KMS-11 (cell line): ENCODE data around the gene TMEM229B.

Experiments used
- H2AFZ ChIP-seq: fragments of 200-600 bp; sonication (generic); 2 replicates; pipeline ENCODE4 v1.6.1; 2016; ENCODE audit warnings: antibody characterized with exemption, mixed run types, low read depth
- H3K27ac ChIP-seq: fragments of 200-600 bp; sonication (generic); 2 replicates; pipeline ENCODE4 v1.6.1; 2016; ENCODE audit warnings: mild to moderate bottlenecking, mixed run types
- H3K27me3 ChIP-seq: fragments of 200-600 bp; sonication (generic); 2 replicates; pipeline ENCODE4 v1.6.1; 2017; ENCODE audit warnings: mild to moderate bottlenecking, low read depth, mixed run types, moderate library complexity; ENCODE audit not compliant: insufficient read depth
- H3K36me3 ChIP-seq: fragments of 200-600 bp; sonication (generic); 2 replicates; pipeline ENCODE4 v1.6.1; 2017; ENCODE audit warnings: mild to moderate bottlenecking, mixed run types; ENCODE audit not compliant: insufficient read depth
- H3K4me1 ChIP-seq: fragments of 200-600 bp; sonication (generic); 2 replicates; pipeline ENCODE4 v1.6.1; 2016; ENCODE audit warnings: mild to moderate bottlenecking, low read depth, mixed run types; ENCODE audit not compliant: poor library complexity, severe bottlenecking
- H3K4me2 ChIP-seq: fragments of 200-600 bp; sonication (generic); 2 replicates; pipeline ENCODE4 v1.7.0; 2016; ENCODE audit warnings: mild to moderate bottlenecking, mixed run types
- H3K4me3 ChIP-seq: fragments of 200-600 bp; sonication (generic); IDR thresholded peaks from 2 replicates; pipeline ENCODE4 v1.6.1; 2017; ENCODE audit warnings: low read depth, low read length, mixed read lengths; ENCODE audit not compliant: insufficient read depth
- H3K79me2 ChIP-seq: fragments of 200-600 bp; sonication (generic); 2 replicates; pipeline ENCODE4 v1.6.1; 2016; ENCODE audit warnings: low read depth, mixed run types; ENCODE audit not compliant: insufficient read depth
- H3K9ac ChIP-seq: fragments of 200-600 bp; sonication (generic); 2 replicates; pipeline ENCODE4 v1.6.1; 2016; ENCODE audit warnings: mild to moderate bottlenecking, mixed run types
- H4K20me1 ChIP-seq: fragments of 200-600 bp; sonication (generic); 2 replicates; pipeline ENCODE4 v1.6.1; 2016; ENCODE audit warnings: mild to moderate bottlenecking, mixed run types; ENCODE audit not compliant: insufficient read depth
- CTCF ChIP-seq: fragments of 200-600 bp; sonication (generic); conservative IDR thresholded peaks from 2 replicates; pipeline ENCODE4 v1.6.1; 2017; ENCODE audit warnings: low read depth, mild to moderate bottlenecking, antibody characterized with exemption, low read length, moderate library complexity, mixed read lengths

TMEM229B gene

DNA sequence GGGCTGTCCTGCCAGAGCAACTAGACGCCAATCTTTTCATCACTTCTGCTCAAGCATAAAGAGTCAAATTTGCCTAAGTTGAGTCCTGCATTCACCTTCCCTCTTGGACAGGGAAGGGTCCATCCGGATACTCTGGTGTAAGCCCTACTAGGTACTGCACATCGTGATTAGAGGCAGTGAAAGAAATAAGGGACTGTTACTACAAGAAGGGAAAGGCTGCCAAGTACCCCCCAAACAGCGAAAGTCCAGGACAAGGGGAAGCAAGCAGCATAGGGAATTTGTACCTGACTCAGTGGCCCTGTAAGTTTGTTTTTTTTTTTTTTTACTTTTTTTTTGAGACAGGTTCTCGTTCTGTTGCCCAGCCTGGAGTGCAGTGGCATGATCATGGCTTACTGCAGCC lies 30.9 kb upstream of the TMEM229B start:
- H3K4me3 ChIP-seq = no peak overlapping the region
- H3K4me1 ChIP-seq = peaks cover 8% of the 10 kb centered on the region
- H3K27ac ChIP-seq = no peak overlapping the region
- no peak overlapping the region for H3K9ac ChIP-seq
- no peaks in the 10 kb centered on the region for H3K36me3 ChIP-seq
- no peak overlapping the region for H3K4me2 ChIP-seq
- H2AFZ ChIP-seq = no peak overlapping the region
- H3K27me3 ChIP-seq = no peaks in the 10 kb centered on the region
- TF ChIP-seq CTCF = no peak
- H3K79me2 ChIP-seq = no peaks in the 10 kb centered on the region
- H4K20me1 ChIP-seq = no peaks in the 10 kb centered on the region

- no peaks in the 10 kb centered on the region for H3K79me2 ChIP-seq
- H3K4me1 ChIP-seq = peaks cover 4% of the 10 kb centered on the region
- TF ChIP-seq CTCF = no peak
- H2AFZ ChIP-seq = no peak overlapping the region
- no peak overlapping the region for H3K4me2 ChIP-seq
- no peaks in the 10 kb centered on the region for H4K20me1 ChIP-seq
- no peak overlapping the region for H3K9ac ChIP-seq
- H3K4me3 ChIP-seq = no peak overlapping the region
- no peak overlapping the region for H3K27ac ChIP-seq
- H3K27me3 ChIP-seq = no peaks in the 10 kb centered on the region
- no peaks in the 10 kb centered on the region for H3K36me3 ChIP-seq
Observed at GRCh38 chr14:67517083-67517482, 28.6 kb upstream of the TMEM229B start.

DNA sequence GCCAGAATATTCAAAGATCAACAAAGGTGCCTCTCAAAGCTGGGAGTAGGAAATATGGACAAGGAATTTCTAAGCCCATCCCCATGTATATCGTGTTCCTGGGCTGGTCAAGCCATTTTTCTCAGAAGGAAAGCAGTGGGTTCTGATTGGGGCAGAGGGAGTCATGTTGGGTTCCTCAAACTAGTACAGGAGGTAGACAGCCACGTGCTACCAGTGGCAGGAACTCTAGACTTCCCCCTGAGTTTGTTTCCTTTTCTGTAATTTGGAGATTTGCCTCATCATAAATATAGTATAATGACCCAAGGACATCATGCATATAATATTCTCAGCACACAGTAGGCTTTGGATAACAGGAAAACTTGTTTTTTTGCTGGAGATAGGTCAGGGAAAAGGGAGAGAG lies 28.2 kb upstream of the TMEM229B start:
- no peaks in the 10 kb centered on the region for H3K36me3 ChIP-seq
- no peak overlapping the region for H3K4me2 ChIP-seq
- no peaks in the 10 kb centered on the region for H3K27me3 ChIP-seq
- no peak overlapping the region for H2AFZ ChIP-seq
- peaks cover 4% of the 10 kb centered on the region for H3K4me1 ChIP-seq
- H3K79me2 ChIP-seq = no peaks in the 10 kb centered on the region
- no peak overlapping the region for H3K4me3 ChIP-seq
- no peak for TF ChIP-seq CTCF
- H3K27ac ChIP-seq = no peak overlapping the region
- H4K20me1 ChIP-seq = no peaks in the 10 kb centered on the region
- H3K9ac ChIP-seq = no peak overlapping the region

GRCh38 chr14:67515386-67516079 lies 27.0 kb upstream of the TMEM229B start:
- Histone ChIP-seq H3K4me1 (peaks cover 4% of the 10 kb centered on the region), H3K27me3 (no peaks in the 10 kb centered on the region), H3K27ac (no peak overlapping the region), H2AFZ (peak overlapping the region; percentile 61), H3K9ac (peak overlapping the region; percentile 27; the same call in 1 of the 2 replicates), H4K20me1 (no peaks in the 10 kb centered on the region), H3K79me2 (no peaks in the 10 kb centered on the region), H3K4me2 (peak overlapping the region; percentile 34; the same call in 1 of the 2 replicates), H3K4me3 (no peak overlapping the region), H3K36me3 (no peaks in the 10 kb centered on the region)
- no peak for TF ChIP-seq CTCF
